ENCODE data around the gene KLK3. TPM values are rescaled to one million over a fixed set of nuclear protein-coding genes. Genes with fewer than 3 reads are reported as not detected.

The KLK3 gene
- total RNA-seq, 1 experiment from 2014 or later: not detected

DNA sequence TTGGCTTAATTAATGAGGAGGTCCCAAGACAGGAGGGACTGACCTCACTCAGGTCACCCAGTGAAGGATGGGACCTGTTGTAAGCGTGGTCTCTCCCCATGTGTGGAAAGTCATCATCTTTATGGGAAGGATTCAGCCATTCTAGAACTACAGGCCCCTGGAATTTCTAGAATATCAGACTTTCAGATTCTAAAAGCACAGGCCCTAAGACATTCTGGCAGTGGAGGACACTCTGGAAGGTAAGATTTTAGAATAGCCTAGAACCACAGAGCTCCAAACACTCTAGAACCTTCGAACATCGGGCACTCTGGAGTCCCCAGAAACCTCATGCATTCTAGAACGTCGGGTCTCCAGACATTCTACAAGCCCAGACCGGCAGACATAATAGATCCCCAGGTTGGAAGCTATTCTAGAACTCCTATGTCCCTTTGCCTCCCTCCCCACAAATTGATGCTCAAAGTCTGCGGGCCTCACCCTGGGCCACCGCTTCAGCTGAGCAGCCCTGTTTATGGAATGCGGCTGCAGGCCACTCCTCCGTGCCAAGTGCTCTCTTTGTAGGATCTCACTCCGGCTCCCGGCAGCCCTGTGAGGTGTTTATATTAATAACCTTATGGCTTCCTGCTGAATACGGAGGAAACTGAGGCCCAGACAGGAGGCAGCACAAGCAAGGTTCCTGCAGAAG is 19.5 kb upstream of the KLK3 start:
- Histone ChIP-seq H2AFZ (ENCODE audit: low read length) (peak overlapping the region; percentile 81; the same call in 1 of the 2 replicates), H3K9ac (ENCODE audit: low read length) (peak overlapping the region; percentile 51), H3K27me3 (ENCODE audit: low read length) (no peaks in the 10 kb centered on the region), H3K4me3 (ENCODE audit: low read length) (peak overlapping the region; percentile 60), H3K79me2 (ENCODE audit: low read length) (no peaks in the 10 kb centered on the region), H3K4me2 (ENCODE audit: low read depth, low read length, poor library complexity, severe bottlenecking) (peak overlapping the region; percentile 65), H3K27ac (ENCODE audit: low read length) (no peak overlapping the region), H3K36me3 (ENCODE audit: insufficient read depth, low read length) (no peaks in the 10 kb centered on the region), H4K20me1 (ENCODE audit: insufficient read depth, low read depth, low read length) (no peaks in the 10 kb centered on the region), H3K9me3 (ENCODE audit: low read length) (no peaks in the 10 kb centered on the region), H3K9me2 (replicated peaks; ENCODE audit: insufficient read depth, low read length) (no peaks in the 10 kb centered on the region), H3K4me1 (ENCODE audit: low read length) (peaks cover 8% of the 10 kb centered on the region)
- no peak for DNase-seq

DNA sequence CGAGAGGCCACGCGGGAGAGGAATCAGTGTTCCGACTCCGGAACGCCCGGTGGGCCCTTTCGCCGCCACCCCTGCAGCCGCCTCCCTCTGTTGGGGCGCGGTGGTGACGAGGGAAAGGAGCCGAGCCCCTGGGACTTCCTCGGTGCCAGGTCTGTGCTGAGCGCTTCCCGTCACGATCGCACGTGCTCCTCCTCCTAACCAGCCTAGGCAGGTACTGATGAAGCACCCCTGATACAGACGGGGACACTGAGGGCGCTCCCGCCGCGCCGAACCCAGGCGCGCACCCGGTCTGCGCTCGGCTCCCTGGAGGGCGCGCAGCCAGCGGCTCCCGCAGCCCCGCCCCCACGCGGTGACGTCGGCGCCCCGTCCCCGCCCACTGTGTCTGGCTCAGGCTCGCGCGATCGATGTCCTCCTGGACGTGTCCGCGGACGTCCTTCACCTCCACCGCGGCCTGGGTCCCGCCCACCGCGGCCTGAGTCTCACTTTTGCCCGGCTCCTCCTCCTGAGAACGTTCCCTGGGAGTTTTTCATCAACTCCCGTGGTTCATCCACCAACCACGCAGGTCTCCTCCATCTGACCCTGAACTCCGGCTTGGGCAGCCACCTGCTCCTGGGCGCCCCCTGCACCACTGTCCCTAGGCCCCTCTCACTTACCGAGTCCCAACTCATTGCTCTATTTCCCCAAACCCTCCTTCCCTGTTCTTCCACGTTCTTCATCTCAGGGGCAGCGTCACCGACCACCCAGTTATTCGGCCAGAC is 18.8 kb upstream of the KLK3 start:
- Histone ChIP-seq H3K27ac (ENCODE audit: low read length) (no peak overlapping the region), H3K36me3 (ENCODE audit: insufficient read depth, low read length) (no peaks in the 10 kb centered on the region), H3K4me3 (ENCODE audit: low read length) (peak overlapping the region; percentile 60), H4K20me1 (ENCODE audit: insufficient read depth, low read depth, low read length) (no peaks in the 10 kb centered on the region), H3K79me2 (ENCODE audit: low read length) (no peaks in the 10 kb centered on the region), H2AFZ (ENCODE audit: low read length) (peak overlapping the region; percentile 81; the same call in 1 of the 2 replicates), H3K27me3 (ENCODE audit: low read length) (no peaks in the 10 kb centered on the region), H3K4me2 (ENCODE audit: low read depth, low read length, poor library complexity, severe bottlenecking) (peak overlapping the region; percentile 65), H3K4me1 (ENCODE audit: low read length) (peaks cover 8% of the 10 kb centered on the region), H3K9ac (ENCODE audit: low read length) (peak overlapping the region; percentile 51), H3K9me2 (replicated peaks; ENCODE audit: insufficient read depth, low read length) (no peaks in the 10 kb centered on the region), H3K9me3 (ENCODE audit: low read length) (no peaks in the 10 kb centered on the region)
- DNase-seq: peak; percentile 84

DNA sequence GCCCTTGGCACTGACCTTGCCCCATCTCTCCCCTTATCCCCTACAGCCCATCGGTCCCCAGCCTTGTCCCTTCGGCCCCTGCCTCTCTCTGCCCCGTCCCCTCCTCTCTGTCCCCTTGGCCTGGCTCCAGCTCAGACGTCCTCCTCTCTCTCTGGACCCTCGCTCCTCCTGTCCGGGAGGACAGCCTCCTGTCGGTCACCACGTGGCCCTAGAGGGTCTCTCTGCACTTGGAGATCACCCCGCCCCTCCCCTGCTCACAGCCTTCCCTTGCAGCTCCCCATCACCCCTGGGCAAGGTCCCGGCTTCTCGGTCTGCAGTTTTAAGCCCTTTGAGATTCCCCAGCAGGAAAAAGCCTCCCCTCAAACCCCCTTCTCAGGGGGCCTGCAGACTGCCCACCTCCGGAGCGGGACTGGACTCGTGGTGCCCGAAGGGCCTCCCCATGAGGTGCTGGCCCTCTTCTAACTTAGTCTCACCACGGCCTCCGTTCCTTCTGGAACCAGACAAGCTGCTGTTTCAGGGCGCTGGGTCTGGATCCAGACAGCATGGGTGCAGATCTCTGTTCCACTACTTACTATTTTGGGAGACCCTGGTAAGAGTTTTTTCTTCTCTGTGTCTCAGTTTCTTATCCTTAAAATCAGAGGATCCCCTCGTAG is 18.0 kb upstream of the KLK3 start:
- Histone ChIP-seq H3K27me3 (ENCODE audit: low read length) (no peaks in the 10 kb centered on the region), H3K9ac (ENCODE audit: low read length) (no peak overlapping the region), H2AFZ (ENCODE audit: low read length) (no peak overlapping the region)

GRCh38 chr19:50837300-50837699 is 17.4 kb upstream of the KLK3 start:
- Histone ChIP-seq H3K9ac (ENCODE audit: low read length) (no peak overlapping the region), H2AFZ (ENCODE audit: low read length) (no peak overlapping the region), H3K4me2 (ENCODE audit: low read depth, low read length, poor library complexity, severe bottlenecking) (no peak overlapping the region), H3K4me1 (ENCODE audit: low read length) (peaks cover 8% of the 10 kb centered on the region), H3K9me3 (ENCODE audit: low read length) (no peaks in the 10 kb centered on the region), H3K36me3 (ENCODE audit: insufficient read depth, low read length) (no peaks in the 10 kb centered on the region), H3K4me3 (ENCODE audit: low read length) (no peak overlapping the region), H3K27ac (ENCODE audit: low read length) (no peak overlapping the region), H4K20me1 (ENCODE audit: insufficient read depth, low read depth, low read length) (no peaks in the 10 kb centered on the region), H3K9me2 (replicated peaks; ENCODE audit: insufficient read depth, low read length) (no peaks in the 10 kb centered on the region), H3K79me2 (ENCODE audit: low read length) (no peaks in the 10 kb centered on the region), H3K27me3 (ENCODE audit: low read length) (no peaks in the 10 kb centered on the region)
- no peak for DNase-seq

More for the DNA sequence above, 18.0 kb upstream of the KLK3 start:
- H3K36me3 ChIP-seq (ENCODE audit: insufficient read depth, low read length): no peaks in the 10 kb centered on the region
- H3K4me2 ChIP-seq (ENCODE audit: low read depth, low read length, poor library complexity, severe bottlenecking): no peak overlapping the region
- DNase-seq: no peak
- no peaks in the 10 kb centered on the region for H3K9me3 ChIP-seq (ENCODE audit: low read length)
- H3K27ac ChIP-seq (ENCODE audit: low read length): no peak overlapping the region
- no peak overlapping the region for H3K4me3 ChIP-seq (ENCODE audit: low read length)
- H3K79me2 ChIP-seq (ENCODE audit: low read length): no peaks in the 10 kb centered on the region
- no peaks in the 10 kb centered on the region for H4K20me1 ChIP-seq (ENCODE audit: insufficient read depth, low read depth, low read length)
- H3K9me2 ChIP-seq (replicated peaks; ENCODE audit: insufficient read depth, low read length): no peaks in the 10 kb centered on the region
- H3K4me1 ChIP-seq (ENCODE audit: low read length): peaks cover 8% of the 10 kb centered on the region

- H3K4me2 ChIP-seq (ENCODE audit: low read depth, low read length, poor library complexity, severe bottlenecking): no peak overlapping the region
- DNase-seq: peak; percentile 71
- no peak overlapping the region for H3K27ac ChIP-seq (ENCODE audit: low read length)
- no peaks in the 10 kb centered on the region for H3K27me3 ChIP-seq (ENCODE audit: low read length)
- peaks cover 8% of the 10 kb centered on the region for H3K4me1 ChIP-seq (ENCODE audit: low read length)
- no peaks in the 10 kb centered on the region for H3K36me3 ChIP-seq (ENCODE audit: insufficient read depth, low read length)
- no peaks in the 10 kb centered on the region for H3K9me2 ChIP-seq (replicated peaks; ENCODE audit: insufficient read depth, low read length)
- H3K4me3 ChIP-seq (ENCODE audit: low read length): no peak overlapping the region
- no peaks in the 10 kb centered on the region for H3K79me2 ChIP-seq (ENCODE audit: low read length)
- H3K9ac ChIP-seq (ENCODE audit: low read length): no peak overlapping the region
- H4K20me1 ChIP-seq (ENCODE audit: insufficient read depth, low read depth, low read length): no peaks in the 10 kb centered on the region
- H3K9me3 ChIP-seq (ENCODE audit: low read length): no peaks in the 10 kb centered on the region
- H2AFZ ChIP-seq (ENCODE audit: low read length): no peak overlapping the region
Measured at GRCh38 chr19:50838239-50838638, 16.5 kb upstream of the KLK3 start.

DNA sequence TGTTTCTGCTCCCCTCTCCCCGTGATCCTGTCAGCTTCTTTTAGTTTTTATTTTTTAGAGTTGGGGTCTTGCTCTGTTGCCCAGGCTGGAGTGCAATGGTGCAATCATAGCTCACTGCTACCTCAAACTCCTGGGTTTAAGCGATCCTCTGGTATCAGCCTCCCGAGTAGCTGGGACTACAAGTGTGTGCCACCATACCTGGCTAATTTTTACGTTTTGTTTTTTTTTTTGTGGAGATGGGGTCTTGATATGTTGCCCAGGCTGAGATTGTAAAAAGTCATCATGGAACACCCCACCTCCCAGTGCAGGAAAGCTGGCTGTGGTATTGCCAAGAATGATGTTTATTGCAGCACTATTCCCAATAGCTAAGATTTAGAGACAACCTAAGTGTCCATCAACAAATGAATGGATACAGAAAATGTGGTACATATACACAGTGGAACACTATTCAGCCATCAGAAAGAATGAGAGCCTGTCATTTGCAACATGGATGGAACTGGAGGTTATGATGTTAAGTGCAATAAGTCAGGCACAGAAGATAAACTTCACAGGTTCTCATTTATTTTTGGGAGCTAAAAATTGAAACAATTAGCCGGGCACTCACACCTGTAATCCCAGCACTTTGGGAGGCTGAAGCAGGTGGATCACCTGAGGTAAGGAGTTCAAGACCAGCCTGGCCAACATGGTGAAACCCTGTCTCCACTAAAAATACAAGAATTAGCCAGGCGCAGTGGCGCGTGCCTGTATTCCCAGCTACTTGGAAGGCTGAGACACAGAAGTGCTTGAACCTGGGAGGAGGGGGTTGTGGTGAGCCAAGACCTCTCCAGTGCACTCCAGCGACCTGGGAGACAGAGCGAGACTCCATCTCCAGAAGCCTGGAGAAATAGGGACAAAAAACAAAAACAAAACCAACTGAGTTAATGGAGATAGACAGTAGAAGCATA is 14.7 kb upstream of the KLK3 start:
- H3K36me3 ChIP-seq (ENCODE audit: insufficient read depth, low read length): no peaks in the 10 kb centered on the region
- H3K27ac ChIP-seq (ENCODE audit: low read length): no peak overlapping the region
- H3K27me3 ChIP-seq (ENCODE audit: low read length): no peaks in the 10 kb centered on the region
- no peak overlapping the region for H3K4me3 ChIP-seq (ENCODE audit: low read length)
- H3K9ac ChIP-seq (ENCODE audit: low read length): no peak overlapping the region
- H3K9me2 ChIP-seq (replicated peaks; ENCODE audit: insufficient read depth, low read length): no peaks in the 10 kb centered on the region
- no peaks in the 10 kb centered on the region for H4K20me1 ChIP-seq (ENCODE audit: insufficient read depth, low read depth, low read length)
- H3K9me3 ChIP-seq (ENCODE audit: low read length): no peaks in the 10 kb centered on the region
- peaks cover 8% of the 10 kb centered on the region for H3K4me1 ChIP-seq (ENCODE audit: low read length)
- no peak overlapping the region for H2AFZ ChIP-seq (ENCODE audit: low read length)
- no peak for DNase-seq
- H3K4me2 ChIP-seq (ENCODE audit: low read depth, low read length, poor library complexity, severe bottlenecking): no peak overlapping the region
- no peaks in the 10 kb centered on the region for H3K79me2 ChIP-seq (ENCODE audit: low read length)

DNA sequence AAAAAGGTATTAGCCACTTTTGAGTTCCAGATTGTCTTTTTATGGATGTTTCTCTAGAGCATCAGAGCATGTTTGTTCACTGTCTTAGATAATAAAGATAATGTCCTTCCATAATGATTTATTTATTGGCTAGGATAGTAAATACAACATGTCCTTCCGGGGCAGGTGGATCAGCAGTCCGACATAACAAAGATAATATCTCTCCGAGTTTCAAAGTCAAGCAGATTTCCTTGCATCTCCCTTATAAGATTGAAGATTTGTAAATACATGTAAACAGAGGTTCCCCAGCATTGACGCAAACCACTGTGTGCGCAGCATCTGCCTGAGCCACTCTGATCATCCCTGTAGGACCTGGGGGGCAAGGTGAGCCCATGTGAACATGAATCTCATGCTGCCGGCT is 12.6 kb upstream of the KLK3 start:
- Histone ChIP-seq H3K4me3 (ENCODE audit: low read length) (no peak overlapping the region), H4K20me1 (ENCODE audit: insufficient read depth, low read depth, low read length) (no peaks in the 10 kb centered on the region), H3K27me3 (ENCODE audit: low read length) (no peaks in the 10 kb centered on the region), H2AFZ (ENCODE audit: low read length) (no peak overlapping the region), H3K4me2 (ENCODE audit: low read depth, low read length, poor library complexity, severe bottlenecking) (no peak overlapping the region), H3K9me3 (ENCODE audit: low read length) (no peaks in the 10 kb centered on the region), H3K27ac (ENCODE audit: low read length) (no peak overlapping the region), H3K9me2 (replicated peaks; ENCODE audit: insufficient read depth, low read length) (no peaks in the 10 kb centered on the region), H3K79me2 (ENCODE audit: low read length) (no peaks in the 10 kb centered on the region), H3K36me3 (ENCODE audit: insufficient read depth, low read length) (no peaks in the 10 kb centered on the region), H3K4me1 (ENCODE audit: low read length) (no peaks in the 10 kb centered on the region), H3K9ac (ENCODE audit: low read length) (no peak overlapping the region)
- DNase-seq: no peak
